Measurements from ENCODE around the gene RPP25L.

Gene RPP25L

DNA sequence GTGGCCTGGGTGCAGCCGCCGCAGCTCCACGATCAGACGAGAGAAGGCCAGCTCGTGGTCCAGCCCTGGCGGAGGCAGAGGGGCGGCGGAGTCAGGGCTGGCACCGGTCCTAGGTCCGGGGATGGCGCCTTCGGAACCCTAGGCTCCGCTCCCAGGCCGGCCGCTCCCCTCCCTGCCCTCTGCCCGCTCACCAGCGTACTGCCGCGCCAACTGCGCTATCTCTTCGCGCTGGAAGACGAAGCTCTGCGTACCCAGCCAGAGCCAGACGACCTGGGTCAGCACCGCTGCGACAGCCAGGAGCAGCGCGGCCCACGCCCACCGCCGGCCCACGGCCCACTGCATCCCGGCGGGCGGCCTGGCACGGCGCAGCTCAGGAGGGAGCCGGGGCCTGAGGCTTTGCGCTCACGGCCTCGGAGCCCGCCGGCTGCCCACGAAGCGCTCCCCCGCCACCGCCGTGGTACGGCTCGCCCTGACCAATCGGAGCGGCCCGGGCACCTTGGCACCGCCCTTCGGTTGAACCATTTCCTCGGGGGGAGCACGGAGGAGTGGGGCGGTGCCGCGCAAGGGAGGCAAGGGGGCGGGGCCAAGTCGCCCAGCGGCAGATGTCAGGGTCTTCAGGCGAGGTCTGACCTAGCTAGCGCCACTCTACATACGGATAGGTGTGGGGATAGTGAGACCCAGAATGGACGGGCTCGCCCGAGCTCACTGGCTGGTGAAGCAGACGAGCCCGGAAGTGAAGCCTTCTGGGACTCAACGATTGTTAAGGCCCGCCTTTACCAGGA is 25.6 kb upstream of the RPP25L start, which contains the start of gene SIGMAR1:
Gene SIGMAR1 (minus strand): TSS at position 432 of the 782 bp plus-strand sequence. CDS start 90 bp downstream, at position 342.
- DNase-seq = peak; percentile 91

DNA sequence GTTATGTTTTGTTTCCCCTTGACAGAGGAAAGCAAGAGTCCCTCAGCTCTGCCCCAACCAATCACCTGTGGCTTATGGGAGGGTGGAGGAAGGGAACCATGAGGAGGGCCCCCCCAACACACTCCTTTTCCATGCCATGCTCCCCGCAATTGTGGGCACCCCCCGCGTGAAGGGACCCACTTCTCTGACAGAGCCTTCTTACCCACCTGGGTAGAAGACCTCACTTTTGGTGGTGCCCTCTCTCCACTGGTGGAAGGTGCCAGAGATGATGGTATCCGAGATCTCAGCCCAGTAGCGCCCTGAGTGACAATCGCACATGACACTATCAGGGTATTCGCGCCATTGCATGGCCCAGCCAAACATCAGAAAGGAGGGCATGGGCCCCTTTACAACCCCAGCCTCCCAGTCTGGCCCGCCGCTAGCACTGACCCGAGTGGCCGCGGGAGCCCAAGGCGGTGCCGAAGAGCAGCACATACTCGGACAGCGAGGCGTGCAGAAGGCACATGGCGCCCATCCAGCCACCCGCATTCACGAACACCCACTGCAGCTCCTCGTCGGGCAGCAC is 25.0 kb upstream of the RPP25L start:
- DNase-seq = peak; percentile 24

DNA sequence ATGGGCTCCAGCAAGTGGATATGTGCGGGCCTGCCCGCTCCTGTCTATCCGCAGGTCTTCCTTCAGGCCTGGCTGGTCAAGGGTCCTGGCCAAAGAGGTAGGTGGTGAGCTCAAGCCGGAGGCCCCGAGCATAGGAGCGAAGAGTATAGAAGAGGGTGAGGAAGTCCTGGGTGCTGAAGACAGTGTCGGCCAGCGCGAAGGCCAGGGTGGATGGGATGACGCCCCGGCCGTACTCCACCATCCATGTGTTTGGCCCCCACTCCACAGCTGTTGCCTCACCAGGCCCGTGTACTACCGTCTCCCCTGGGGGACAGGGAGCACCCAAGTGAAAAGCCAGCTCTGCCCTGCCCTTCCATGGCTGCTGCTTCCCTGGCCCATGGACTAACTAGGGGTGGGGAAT is 23.7 kb upstream of the RPP25L start:
- no peak for DNase-seq

DNA sequence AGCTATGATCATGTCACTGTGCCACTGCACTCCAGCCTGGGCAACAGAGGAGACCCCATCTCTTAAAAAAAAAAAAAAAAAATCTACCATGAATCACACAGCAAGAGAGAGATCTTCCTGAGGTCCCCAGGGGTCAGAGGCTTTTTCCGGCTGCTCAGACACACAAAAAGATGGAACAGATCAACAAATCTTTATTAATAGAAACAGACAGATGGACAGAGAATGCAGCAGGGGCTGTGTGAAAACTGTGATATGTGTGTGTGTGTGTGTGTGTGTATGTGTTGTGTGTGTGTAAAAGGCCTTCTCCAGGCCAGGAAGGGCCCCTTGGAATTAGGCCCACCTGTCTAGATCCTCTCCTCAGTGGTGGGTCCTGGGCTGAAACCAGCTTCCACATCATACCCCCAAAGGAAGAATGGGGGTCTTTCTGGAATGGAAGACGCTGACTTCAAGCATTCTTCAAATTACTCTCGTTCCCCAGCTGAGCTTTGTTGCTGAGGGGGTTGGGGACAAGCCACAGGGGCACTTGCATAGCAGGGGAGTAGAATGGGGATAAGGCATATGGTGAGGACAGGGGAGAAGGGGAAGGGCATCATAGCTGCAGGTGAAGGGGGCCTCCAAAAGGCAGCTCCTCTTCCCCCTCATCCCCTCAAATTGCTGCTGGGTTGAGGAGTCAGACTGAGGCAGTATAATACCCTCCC is 22.8 kb upstream of the RPP25L start:
- DNase-seq = no peak

DNA sequence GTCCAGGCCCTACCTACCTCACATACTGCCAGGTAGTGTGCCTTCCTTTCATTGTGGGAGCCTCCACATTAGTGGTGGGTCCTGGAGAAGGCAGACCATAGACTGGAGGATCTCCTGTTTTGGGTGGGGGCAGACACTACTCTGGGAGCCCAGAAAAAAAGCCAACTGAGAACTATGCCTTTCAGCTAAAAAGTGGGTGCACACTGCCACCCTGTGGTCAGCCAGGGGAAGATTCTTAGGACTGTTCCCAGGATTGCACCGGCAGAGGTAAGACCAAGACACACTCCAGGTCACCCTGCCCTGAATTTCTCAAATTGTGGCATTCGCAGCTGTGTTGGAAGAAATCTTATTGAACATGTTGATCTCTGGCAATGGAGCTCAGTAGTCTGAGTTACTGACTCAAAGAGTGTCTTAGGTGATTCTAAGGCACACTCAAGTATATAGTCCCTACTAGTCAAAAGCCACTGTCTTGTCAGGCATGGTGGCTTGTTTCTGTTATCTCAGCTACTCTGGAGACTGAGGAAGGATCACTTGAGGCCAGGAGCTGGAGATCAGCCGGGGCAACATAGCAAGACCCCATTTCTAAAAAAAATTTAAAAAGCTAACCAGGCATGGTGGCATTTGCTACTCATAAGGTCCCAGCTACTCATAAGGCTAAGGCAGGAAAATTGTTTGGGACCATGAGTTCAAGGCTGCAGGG is 22.1 kb upstream of the RPP25L start:
- DNase-seq = peak; percentile 63

DNA sequence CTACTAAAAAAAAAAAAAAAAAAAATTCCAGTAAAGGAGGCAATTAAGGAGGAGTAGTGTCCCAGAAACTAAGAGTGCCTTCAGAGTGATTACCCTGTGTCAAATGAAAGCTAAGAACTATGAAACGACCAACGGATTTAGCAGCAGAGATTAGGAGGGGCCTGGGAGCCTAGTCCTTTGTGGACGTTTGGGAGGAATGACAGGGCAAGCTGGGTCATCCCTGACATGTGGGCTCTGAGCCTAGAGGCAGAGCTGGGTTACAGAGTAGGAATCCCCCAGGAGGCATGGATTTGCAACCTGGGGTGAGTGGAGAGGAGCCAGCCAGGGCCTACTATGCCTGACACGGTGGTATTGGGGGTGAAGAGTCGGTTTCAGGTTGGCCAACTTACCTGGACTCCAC is 21.3 kb upstream of the RPP25L start:
- no peak for DNase-seq

DNA sequence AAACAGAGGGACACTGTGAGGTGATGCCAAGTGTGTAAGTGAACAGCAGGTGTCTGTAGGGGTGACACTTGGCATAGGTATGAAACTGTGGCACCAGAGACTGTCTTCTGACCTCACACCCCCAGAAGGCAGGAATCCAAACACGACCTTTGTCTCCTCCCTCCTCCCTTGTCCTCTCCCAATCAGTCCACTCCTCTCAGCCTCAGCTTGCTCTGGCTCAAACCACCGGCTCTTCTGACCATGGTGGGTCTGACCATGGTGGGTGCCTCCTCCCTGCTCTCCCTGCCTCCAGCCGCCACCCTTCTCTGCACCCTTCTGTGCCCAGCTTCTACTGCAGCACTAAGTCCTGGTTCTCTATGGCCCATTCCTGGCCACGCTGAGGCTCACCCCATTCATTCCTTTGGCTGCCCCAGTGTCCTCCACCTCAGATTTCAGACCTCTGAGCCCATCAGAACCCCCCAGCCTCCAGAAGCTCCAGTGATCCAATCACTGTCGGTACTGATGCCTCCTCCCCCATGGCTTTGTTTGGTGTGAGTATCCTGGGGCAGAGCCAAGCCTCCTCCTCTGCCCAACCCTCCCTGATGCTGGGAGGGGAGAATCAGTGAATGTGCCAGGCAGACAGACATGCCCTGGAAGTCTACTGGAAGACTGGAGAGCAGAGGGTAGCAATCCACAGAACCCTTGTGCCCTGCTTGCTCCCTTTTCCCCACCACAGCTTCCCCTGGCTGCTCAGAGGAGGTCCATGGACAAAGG is 18.7 kb upstream of the RPP25L start:
- no peak for DNase-seq

DNA sequence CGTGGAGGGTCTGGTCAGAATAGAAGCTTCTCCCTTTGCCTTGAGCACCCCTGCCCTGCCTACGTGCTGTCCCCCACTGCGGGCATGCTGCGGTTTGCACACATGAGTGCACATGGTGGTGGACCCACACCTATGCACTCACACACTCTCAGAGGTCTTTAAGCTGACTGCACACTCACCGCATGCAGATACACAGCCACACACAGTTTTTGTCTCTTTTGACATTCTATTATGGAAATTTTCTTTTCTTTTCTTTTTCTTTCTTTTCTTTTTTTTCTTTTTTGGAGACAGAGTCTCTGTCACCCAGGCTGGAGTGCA is 17.6 kb upstream of the RPP25L start:
- DNase-seq = no peak

DNA sequence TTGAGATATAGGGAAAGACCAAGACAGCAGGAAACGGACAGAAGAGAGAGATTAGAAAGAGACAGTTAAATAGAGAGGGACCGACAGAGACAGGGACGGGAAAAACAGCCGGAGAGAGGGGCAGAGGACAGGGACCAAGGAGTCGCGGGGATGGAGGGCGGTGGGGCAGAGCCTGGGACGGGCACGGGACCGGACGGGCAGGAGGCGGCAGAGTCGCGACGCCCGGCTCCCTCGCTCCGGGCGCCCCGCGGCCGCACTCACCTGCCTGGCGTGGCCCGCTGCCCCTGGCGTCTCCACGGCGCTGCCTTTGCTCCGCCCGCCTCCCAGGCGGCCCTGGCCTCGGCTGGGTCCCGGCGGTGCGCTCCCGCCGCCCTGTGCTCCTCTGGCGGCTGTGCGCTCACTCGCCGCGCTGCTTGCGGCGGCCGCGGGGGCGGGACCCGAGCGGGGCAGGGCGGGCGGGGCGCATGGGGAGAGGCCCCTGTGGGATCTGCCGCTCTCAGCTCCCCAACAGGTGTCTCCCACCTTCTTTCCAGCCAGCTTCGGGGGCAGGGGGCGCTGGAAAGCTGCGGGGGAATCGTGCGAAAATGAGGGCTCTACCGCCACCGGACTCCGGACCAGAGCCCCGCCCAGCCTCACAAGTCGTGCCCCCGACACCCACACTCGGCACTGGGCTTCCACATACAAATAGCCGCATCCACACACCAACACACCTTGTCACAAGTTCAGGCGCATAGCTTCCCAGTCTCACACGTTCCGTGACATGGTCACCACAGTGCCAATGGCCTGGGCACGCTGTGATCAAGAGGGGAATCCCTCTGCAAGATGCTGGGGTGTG is 17.0 kb upstream of the RPP25L start, which contains the start of gene ARID3C:
Gene ARID3C (minus strand): TSS at position 411 of the 835 bp plus-strand sequence. CDS start 1,052 bp downstream, outside the sequence.
- no peak for DNase-seq

DNA sequence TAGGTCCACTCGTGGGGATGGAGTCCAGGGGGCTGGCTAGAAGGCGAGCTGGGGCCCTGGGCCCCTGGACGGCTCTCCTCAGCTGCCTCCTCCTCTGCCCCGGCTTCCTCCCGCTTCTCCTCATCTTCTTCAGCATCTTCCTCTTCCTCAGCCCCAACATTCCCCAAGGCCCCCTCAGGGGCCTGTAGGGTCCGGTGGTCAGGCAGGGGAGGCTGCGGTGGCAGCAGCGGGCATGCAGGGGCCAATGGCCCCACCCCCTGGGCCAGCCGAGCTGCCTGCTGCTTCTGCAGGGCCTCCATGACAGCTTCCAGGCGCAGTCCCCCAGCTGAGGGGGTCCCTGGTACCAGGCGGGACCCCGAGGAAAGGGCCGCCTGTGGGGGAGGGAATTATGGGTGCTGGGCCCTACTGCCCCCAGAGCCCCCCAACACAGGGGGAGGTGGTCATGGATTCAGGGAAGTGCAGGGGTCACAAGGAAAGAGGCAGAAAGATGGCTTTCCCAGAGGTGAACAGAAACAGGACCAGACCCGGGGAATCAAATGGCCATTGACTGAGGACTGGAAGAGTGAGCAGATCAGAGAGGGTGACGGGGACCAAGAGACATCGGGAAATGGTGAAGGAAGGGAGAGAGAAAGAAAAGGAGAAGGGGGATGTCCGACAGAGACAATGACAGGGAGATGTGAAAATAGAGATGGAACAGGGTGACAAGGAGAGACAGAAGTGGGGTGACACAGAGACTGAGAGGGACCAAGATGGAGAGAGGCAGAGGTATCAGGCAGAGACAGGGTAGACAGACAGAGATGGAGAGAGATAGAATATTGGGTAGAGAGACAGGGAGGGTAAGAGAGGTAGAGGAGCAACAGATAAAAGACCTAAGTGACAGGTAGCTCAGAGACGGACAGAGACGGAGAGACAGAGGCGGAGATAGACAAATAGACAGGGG is 16.1 kb upstream of the RPP25L start:
- no peak for DNase-seq

DNA sequence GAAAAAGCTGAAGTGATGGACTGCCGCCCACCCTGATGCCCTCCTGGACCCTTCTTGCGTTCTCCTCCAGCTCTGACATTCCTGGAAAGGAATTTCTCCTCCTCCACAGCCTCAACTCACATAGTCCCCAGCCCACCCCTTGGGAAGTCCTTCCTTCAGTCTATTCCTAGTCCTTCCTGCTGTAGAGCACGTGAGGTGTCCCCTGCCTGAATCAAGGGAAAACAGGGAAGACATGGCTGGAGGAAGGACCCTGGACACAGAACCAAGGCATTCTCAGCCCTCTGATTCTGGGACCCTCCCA is 13.2 kb upstream of the RPP25L start:
- no peak for DNase-seq

DNA sequence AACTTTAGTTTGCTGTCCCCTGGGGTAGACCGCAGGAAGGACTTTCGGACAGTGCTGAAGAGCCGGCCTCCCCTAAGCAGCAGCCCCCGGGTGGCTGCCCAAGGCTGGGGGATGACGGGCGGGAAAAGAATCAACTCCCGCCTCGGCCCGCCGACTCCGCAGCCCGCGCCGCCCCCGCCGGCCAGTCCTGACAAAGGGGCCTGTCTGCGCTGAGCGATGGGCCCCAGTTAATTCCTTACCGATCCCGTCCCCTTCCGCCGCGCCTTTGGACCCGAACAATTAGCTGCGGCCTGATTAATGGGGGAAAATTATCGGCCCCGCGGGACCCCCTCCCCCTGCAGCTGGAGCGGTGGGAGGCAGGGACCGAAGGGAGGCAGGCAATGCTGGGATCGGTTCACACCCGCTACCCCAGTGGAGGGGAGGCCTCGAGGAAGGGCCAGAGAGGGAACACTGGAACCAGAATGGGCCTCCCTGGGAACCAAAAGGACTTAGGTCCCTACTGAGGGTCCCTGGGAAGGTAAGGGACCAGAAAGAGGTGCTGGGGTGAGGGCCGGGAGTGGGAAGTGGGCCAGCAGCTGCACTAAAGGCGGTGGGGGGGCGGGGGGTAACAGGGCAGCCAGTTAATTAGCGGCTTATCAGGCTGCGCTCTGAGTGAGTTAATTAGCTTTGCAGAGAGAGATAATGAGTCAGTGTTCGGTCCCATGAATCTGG is 12.7 kb upstream of the RPP25L start:
- no peak for DNase-seq

DNA sequence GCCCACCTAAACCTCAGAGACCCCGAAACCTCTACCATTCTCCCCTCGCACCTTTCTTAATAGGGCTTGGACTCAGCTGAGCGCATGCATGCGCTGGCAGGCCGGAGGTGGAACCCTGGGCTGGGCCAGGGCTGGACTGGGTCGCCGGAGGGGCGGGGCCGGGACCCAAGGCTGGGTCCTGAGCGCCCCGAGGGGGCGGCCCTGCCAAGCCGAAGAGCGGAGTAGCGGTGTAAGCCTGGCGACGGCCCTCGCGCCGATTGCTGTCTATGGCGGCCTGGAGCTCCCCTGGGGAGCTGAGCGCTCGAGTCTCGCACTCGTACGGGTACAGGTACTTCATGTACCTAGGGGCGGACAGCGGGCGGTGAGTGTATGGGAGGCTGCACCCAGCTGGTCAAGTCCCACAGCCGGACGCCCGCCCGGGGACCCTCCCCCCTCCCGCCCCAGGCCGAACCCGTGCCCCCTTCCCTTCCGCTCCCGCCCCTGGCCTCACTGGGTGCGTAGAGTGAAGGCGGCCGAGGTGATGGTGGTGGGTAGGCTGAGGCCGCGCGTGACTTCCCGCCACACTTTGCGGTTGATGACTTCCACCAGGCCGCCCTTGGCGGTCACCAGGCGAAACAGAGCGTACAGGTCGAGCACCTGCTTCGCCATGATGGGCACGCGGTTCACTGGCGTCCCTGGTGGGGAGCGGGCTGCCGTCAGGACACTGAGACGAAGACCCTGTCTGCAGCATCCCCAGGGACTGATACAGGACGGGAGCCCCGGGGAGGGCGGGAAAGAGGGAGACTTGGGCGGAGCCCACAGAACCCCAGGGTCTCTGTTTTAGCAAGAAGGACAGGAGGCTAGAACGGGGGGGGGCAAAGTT is 11.7 kb upstream of the RPP25L start:
- no peak for DNase-seq

DNA sequence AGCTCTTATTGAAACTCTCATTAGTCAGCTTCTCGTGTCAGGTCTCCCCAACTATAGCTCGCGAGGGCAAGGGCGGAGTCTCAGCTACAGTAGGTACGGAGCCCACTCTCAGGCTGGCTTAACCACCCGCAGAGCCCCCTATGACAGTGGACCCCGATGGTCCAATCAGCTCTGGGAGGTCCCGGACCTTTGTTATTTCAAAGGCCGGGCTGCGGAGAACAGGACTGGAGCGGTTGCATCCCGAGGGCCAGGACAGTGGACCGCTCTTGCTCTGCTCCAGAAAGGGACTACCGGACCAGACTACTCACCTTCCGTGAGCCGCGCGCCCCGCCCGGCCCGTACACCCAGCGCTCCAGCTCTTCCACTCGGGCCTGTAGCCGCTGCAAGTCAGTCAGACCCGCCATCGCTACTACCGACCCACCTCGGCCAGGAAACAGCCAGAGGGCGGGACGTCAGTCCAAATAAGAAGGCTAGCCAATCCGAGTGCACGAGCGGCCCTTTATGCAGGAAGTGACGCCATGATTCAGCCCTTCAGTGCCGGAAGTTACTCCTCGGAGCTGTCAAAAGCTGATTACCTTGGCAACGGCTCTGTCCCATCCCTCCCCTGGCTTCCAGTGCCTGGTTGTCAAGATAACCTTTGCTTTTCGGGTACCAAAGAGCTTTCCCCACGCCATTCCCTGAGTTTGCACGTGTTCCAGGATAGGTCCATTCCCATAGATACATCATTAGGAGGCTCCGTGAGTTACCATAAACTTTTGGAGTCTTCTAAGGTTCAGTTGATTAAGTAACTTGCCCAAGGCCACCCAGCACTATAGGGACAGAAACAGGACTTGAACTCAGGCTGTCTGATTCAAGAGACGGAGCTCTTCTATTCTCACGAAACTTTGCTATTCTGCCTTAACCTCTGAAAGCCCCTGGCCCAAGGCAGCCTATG is 8.4 kb upstream of the RPP25L start, which contains the start of gene DCTN3:
Gene DCTN3 (minus strand): TSS at position 435 of the 934 bp plus-strand sequence. CDS start 31 bp downstream, at position 404.
- DNase-seq = peak; percentile 95

DNA sequence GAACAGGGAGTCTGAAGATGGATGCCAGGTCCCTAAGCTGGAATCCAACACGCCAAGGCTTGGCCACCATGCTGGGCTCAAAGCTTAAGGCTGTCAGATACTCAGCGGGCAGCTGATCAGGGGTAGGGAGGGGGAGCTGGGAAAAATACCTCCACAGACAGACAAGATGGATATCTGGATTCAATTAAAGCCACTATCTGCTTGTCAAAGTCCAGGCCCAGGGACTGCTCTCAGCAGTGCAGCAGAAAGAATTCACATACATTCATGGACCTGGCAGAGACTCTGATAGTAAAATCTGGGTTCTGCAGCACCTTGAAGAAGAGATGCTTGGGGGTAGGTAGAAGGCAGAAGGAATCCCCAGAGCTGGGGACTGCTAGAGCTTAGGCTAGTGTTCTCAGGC is 3.2 kb upstream of the RPP25L start:
- DNase-seq = no peak

DNA sequence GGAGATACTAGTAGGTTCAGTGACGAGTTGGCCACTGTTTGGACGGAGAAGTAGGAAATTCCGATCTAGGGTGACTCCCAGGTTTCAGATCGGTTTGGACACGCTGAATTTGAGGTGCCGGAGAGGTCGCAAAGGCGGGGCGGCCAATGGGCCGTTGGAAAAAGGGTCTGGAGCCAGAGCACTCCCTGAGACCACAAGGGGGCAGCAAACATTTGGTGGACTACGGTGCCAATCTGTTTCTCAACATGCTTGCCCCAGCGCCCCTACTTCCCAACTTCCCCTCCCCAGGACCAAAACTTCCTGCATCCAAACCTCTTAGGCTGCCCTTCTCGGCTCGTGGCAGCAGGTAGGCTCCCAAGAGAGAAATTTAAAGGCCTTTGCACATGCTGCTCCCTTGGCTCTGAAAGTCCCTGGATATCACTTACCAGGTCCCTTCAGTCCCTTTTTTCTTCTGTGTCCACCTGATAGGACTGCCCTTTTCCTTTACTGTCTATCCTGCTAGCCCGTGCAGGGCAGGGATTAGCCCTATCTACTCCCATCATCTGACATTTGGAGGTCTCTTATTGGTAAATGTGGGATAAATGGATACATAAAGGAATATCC is 992 bp upstream of the RPP25L start:
- DNase-seq = peak; percentile 69

DNA sequence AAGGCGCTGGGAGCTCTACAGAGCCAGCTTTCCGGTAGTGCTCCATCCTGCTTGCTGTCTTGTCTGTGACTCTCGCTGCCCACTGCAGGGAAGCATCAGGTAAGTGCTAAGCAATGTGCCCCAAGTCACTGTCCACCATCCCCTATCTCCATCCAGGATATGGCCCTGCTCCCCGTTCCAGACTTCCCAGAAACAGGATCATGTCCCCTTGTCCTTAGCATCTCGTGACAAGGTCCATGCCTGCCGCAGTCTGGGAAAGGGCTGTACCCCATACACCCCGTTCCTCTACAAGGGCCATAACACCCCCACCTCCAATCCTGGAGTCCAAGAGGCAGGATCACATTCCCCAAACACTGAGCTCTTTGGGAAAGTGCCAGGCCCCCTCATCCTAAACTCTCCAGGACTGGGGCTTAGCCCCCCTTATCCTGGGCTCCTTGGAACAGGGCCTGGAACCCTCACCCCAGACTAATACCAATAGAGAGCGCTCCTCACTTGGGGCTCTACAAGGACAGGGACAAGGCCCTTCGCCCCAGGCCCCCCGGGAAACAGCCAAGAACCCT is 566 bp downstream of the RPP25L start:
- DNase-seq = no peak

Measured in fibroblast of upper back skin (primary cell).